ENCODE data around the gene PLEKHB1. TPM values are rescaled to one million over a fixed set of nuclear protein-coding genes. Genes with fewer than 3 reads are reported as not detected.

Gene PLEKHB1
- polyA plus RNA-seq, 1 donor from 2014 or later: 0.25 TPM

GRCh38 chr11:73651661-73652045 is 5.3 kb downstream of the PLEKHB1 start:
- Histone ChIP-seq H3K27me3 (ENCODE audit: insufficient read depth, low read depth, low read length) (no peaks in the 10 kb centered on the region), H3K9me2 (ENCODE audit: insufficient read depth, low read length) (no peaks in the 10 kb centered on the region), H3K36me3 (ENCODE audit: insufficient read depth, low read length) (no peaks in the 10 kb centered on the region), H3F3A (ENCODE audit: insufficient read depth, low read length, poor library complexity, severe bottlenecking) (no peaks in the 10 kb centered on the region), H3K79me2 (replicated peaks; ENCODE audit: insufficient read depth, low read length) (no peaks in the 10 kb centered on the region), H2AFZ (ENCODE audit: low read depth, low read length) (no peak overlapping the region), H3K27ac (ENCODE audit: low read length) (no peak overlapping the region), H3K9ac (ENCODE audit: low read length) (no peak overlapping the region), H3K9me3 (ENCODE audit: low read length) (no peaks in the 10 kb centered on the region), H4K20me1 (ENCODE audit: insufficient read depth) (no peaks in the 10 kb centered on the region), H3K4me3 (ENCODE audit: low read length) (no peak overlapping the region), H3K4me2 (ENCODE audit: low read length) (no peak overlapping the region)
- TF ChIP-seq RAD21 (conservative IDR thresholded peaks at IDR 0.05): no peak
- no peak for TF ChIP-seq POLR2AphosphoS5 (IDR thresholded peaks at IDR 0.05)
- TF ChIP-seq EZH2 (IDR thresholded peaks at IDR 0.05; ENCODE audit: borderline replicate concordance, insufficient read depth, low read length, poor library complexity, severe bottlenecking): no peak
- no peak for TF ChIP-seq EP300 (conservative IDR thresholded peaks at IDR 0.05; ENCODE audit: poor library complexity, severe bottlenecking)
- no peak for TF ChIP-seq SMC3 (conservative IDR thresholded peaks at IDR 0.05; ENCODE audit: poor library complexity)

DNA sequence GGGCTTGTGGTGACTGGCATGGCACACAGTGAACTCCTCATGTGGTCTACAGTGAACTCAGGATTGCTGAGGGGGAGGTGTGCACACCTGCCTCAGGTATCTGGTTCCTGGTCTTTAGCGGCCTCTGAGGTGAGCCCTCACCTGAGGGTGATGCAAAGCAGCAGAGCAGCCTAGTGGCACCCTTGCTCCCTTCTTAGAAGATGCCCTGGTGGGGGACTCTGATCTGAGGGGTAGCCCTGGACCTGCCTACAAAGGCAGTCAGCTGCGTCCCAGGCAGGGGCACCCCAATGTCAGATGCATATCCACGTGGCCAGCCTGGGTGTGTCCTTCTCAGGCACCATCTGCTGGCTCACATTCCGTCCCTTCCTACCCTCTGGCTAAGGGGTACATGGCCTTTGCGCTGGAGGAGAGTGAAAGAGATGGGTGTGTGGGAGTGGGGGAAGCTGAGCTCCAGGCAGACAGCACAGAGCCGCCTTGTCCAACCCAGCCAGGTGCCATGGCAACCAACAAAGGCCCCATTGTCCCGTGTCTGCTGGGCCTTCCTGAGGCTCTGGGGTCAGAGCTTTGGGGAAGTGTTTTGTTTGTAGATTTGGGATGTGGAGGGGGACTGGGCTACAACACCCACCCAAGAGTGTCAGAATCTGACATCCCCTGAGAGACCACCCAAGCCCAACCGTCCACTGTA is 5.8 kb downstream of the PLEKHB1 start:
- Histone ChIP-seq H3K4me3 (ENCODE audit: low read length) (no peak overlapping the region), H3K79me2 (replicated peaks; ENCODE audit: insufficient read depth, low read length) (no peaks in the 10 kb centered on the region), H3K9me3 (ENCODE audit: low read length) (no peaks in the 10 kb centered on the region), H3F3A (ENCODE audit: insufficient read depth, low read length, poor library complexity, severe bottlenecking) (no peaks in the 10 kb centered on the region), H3K9me2 (ENCODE audit: insufficient read depth, low read length) (no peaks in the 10 kb centered on the region), H4K20me1 (ENCODE audit: insufficient read depth) (no peaks in the 10 kb centered on the region), H3K36me3 (ENCODE audit: insufficient read depth, low read length) (no peaks in the 10 kb centered on the region), H3K4me2 (ENCODE audit: low read length) (no peak overlapping the region), H3K27ac (ENCODE audit: low read length) (no peak overlapping the region), H3K27me3 (ENCODE audit: insufficient read depth, low read depth, low read length) (no peaks in the 10 kb centered on the region), H3K9ac (ENCODE audit: low read length) (no peak overlapping the region), H2AFZ (ENCODE audit: low read depth, low read length) (no peak overlapping the region)
- TF ChIP-seq RAD21 (conservative IDR thresholded peaks at IDR 0.05) (no peak), EP300 (conservative IDR thresholded peaks at IDR 0.05; ENCODE audit: poor library complexity, severe bottlenecking) (no peak), TAF1 (IDR thresholded peaks at IDR 0.05; ENCODE audit: low read depth) (no peak), POLR2AphosphoS5 (IDR thresholded peaks at IDR 0.05) (no peak), EZH2 (IDR thresholded peaks at IDR 0.05; ENCODE audit: borderline replicate concordance, insufficient read depth, low read length, poor library complexity, severe bottlenecking) (no peak), SMC3 (conservative IDR thresholded peaks at IDR 0.05; ENCODE audit: poor library complexity) (no peak), MXI1 (conservative IDR thresholded peaks at IDR 0.05; ENCODE audit: poor library complexity, severe bottlenecking) (no peak)
- TF ChIP-seq, protein P1, sequence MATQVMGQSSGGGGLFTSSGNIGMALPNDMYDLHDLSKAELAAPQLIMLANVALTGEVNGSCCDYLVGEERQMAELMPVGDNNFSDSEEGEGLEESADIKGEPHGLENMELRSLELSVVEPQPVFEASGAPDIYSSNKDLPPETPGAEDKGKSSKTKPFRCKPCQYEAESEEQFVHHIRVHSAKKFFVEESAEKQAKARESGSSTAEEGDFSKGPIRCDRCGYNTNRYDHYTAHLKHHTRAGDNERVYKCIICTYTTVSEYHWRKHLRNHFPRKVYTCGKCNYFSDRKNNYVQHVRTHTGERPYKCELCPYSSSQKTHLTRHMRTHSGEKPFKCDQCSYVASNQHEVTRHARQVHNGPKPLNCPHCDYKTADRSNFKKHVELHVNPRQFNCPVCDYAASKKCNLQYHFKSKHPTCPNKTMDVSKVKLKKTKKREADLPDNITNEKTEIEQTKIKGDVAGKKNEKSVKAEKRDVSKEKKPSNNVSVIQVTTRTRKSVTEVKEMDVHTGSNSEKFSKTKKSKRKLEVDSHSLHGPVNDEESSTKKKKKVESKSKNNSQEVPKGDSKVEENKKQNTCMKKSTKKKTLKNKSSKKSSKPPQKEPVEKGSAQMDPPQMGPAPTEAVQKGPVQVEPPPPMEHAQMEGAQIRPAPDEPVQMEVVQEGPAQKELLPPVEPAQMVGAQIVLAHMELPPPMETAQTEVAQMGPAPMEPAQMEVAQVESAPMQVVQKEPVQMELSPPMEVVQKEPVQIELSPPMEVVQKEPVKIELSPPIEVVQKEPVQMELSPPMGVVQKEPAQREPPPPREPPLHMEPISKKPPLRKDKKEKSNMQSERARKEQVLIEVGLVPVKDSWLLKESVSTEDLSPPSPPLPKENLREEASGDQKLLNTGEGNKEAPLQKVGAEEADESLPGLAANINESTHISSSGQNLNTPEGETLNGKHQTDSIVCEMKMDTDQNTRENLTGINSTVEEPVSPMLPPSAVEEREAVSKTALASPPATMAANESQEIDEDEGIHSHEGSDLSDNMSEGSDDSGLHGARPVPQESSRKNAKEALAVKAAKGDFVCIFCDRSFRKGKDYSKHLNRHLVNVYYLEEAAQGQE (IDR thresholded peaks at IDR 0.05; ENCODE audit: borderline replicate concordance): no peak
- TF ChIP-seq, protein P2, sequence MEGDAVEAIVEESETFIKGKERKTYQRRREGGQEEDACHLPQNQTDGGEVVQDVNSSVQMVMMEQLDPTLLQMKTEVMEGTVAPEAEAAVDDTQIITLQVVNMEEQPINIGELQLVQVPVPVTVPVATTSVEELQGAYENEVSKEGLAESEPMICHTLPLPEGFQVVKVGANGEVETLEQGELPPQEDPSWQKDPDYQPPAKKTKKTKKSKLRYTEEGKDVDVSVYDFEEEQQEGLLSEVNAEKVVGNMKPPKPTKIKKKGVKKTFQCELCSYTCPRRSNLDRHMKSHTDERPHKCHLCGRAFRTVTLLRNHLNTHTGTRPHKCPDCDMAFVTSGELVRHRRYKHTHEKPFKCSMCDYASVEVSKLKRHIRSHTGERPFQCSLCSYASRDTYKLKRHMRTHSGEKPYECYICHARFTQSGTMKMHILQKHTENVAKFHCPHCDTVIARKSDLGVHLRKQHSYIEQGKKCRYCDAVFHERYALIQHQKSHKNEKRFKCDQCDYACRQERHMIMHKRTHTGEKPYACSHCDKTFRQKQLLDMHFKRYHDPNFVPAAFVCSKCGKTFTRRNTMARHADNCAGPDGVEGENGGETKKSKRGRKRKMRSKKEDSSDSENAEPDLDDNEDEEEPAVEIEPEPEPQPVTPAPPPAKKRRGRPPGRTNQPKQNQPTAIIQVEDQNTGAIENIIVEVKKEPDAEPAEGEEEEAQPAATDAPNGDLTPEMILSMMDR (IDR thresholded peaks at IDR 0.05; ENCODE audit: poor library complexity, severe bottlenecking): no peak
